ENCODE data around the gene KLHL30.

DNA sequence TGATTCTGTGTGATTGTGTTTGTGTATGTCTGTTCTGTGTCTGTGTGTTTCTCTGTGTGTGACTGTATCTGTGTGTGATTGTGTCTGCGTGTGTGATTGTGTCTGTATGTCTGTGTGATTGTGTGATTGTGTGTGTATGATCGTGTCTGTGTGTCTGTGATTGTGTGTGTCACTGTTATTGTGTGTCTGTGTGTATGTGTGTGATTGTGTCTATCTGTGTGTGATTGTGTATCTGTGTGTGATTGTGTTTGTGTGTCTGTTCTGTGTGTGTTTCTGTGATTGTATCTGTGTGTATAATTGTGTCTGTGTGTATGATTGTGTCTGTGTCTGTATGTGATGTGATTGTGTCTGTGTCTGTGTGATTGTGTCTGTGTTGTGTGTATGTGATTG is 11.7 kb upstream of the KLHL30 start:
- no peak for TF ChIP-seq CTCF (conservative IDR thresholded peaks at IDR 0.05; ENCODE audit: low read length)
- no peak for TF ChIP-seq EZH2phosphoT487 (IDR thresholded peaks at IDR 0.05; ENCODE audit: borderline replicate concordance, low read depth, low read length)
